ENCODE results near the gene FAM193B. TPM values are rescaled to one million over a fixed set of nuclear protein-coding genes. Genes with fewer than 3 reads are reported as not detected.

Gene FAM193B
- total RNA-seq, 1 experiment from 2014 or later, result 43.8 TPM

DNA sequence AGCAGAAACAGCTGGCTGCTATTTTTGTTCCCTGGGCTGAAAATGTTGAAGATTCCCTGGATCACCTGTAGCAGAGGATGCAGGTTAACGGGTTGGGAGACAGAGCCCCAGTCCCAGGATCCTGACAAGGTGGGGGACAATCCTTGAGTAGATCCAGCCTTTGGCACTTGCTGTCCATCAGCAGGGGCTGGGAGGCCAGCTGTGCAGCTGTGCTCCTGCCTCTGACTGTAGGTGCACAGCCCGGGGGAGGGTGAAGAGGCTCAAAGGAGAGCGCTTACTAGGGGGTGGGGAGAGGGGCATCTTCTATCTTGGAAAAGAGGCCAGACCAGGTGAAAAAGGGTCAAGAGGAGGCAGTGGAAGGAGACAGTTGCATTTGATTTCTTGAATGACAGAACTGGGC is 34.1 kb downstream of the FAM193B start:
- intact Hi-C loops (cut with micrococcal nuclease; ENCODE audit: unreplicated experiment), result no loop called here
- no TSS peak for BruUV-seq (replicated peaks)
- TF ChIP-seq, protein P1, sequence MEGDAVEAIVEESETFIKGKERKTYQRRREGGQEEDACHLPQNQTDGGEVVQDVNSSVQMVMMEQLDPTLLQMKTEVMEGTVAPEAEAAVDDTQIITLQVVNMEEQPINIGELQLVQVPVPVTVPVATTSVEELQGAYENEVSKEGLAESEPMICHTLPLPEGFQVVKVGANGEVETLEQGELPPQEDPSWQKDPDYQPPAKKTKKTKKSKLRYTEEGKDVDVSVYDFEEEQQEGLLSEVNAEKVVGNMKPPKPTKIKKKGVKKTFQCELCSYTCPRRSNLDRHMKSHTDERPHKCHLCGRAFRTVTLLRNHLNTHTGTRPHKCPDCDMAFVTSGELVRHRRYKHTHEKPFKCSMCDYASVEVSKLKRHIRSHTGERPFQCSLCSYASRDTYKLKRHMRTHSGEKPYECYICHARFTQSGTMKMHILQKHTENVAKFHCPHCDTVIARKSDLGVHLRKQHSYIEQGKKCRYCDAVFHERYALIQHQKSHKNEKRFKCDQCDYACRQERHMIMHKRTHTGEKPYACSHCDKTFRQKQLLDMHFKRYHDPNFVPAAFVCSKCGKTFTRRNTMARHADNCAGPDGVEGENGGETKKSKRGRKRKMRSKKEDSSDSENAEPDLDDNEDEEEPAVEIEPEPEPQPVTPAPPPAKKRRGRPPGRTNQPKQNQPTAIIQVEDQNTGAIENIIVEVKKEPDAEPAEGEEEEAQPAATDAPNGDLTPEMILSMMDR (conservative IDR thresholded peaks at IDR 0.05; ENCODE audit: low read depth, low read length), result no peak
- TF ChIP-seq EZH2 (IDR thresholded peaks at IDR 0.05; ENCODE audit: borderline replicate concordance, low read depth, low read length, poor library complexity, severe bottlenecking), result no peak
- peaks cover 24% of the 10 kb centered on the region for H3K36me3 ChIP-seq (ENCODE audit: insufficient read depth, low read length, poor library complexity, severe bottlenecking)
- POLR2A ChIA-PET (ENCODE audit: low non-redundant PET), result no interaction called here
- DNase-seq (ENCODE audit: low spot score), result no peak
- no peaks in the 10 kb centered on the region for H3K9me3 ChIP-seq (ENCODE audit: low read depth, low read length, poor library complexity, severe bottlenecking)
- H3K27me3 ChIP-seq (replicated peaks; ENCODE audit: insufficient read depth, low read depth, low read length, poor library complexity), result no peaks in the 10 kb centered on the region
- H3K4me3 ChIP-seq (ENCODE audit: low read depth, low read length, poor library complexity, severe bottlenecking), result no peak overlapping the region
- no peaks in the 10 kb centered on the region for H3K4me1 ChIP-seq (ENCODE audit: insufficient read depth, low read length, poor library complexity, severe bottlenecking)
- no peak overlapping the region for H3K27ac ChIP-seq (ENCODE audit: low read depth, low read length, poor library complexity, severe bottlenecking)
- CTCF ChIA-PET, result no interaction called here

DNA sequence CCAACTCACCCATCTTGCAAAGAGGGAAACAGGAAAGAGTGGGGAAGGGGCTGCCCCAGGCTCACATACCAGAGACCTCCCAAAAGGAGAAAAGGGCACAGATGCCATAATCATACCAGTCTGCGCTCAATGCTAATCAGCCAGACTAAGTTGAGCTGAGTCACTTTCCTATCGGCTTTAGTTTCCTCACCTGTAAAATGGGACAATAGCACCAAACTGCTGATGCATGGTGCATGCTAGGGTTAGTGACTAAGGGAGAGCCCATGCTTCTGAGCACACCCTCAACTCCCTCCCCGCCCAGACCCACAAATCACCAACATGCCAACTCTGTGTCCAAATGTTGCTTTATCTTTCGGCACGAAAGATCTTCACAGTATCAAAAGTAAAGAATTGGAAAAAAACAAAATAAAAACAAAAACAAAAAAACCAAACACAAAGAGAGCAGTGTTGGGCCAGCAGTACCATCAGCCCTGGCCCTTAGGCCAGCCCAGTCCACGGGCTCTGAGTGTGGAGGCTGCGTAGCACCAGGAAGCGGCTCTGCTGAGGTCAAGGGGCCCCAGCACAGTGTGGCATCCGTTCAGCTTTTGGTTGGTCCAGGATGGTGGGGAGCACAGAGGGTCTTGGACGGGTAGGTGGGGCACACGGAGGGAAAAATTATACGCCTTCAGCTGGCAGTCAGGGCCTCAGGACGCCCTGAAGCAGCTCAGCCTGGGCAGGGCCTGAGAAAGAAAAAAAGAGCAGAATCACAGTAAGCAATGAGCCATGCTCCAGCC is 34.7 kb downstream of the FAM193B start:
- Histone ChIP-seq H3K27me3 (replicated peaks; ENCODE audit: insufficient read depth, low read depth, low read length, poor library complexity) (no peaks in the 10 kb centered on the region), H3K4me1 (ENCODE audit: insufficient read depth, low read length, poor library complexity, severe bottlenecking) (no peaks in the 10 kb centered on the region), H3K27ac (ENCODE audit: low read depth, low read length, poor library complexity, severe bottlenecking) (no peak overlapping the region), H3K4me3 (ENCODE audit: low read depth, low read length, poor library complexity, severe bottlenecking) (no peak overlapping the region), H3K36me3 (ENCODE audit: insufficient read depth, low read length, poor library complexity, severe bottlenecking) (peaks cover 24% of the 10 kb centered on the region), H3K9me3 (ENCODE audit: low read depth, low read length, poor library complexity, severe bottlenecking) (no peaks in the 10 kb centered on the region)
- intact Hi-C loops (cut with micrococcal nuclease; ENCODE audit: unreplicated experiment), result no loop called here
- ChIA-PET POLR2A (ENCODE audit: low non-redundant PET) (no interaction called here), CTCF (no interaction called here)
- no TSS peak for BruUV-seq (replicated peaks)
- no peak for DNase-seq (ENCODE audit: low spot score)
- TF ChIP-seq, protein P1 (conservative IDR thresholded peaks at IDR 0.05; ENCODE audit: low read depth, low read length), result no peak
- no peak for TF ChIP-seq EZH2 (IDR thresholded peaks at IDR 0.05; ENCODE audit: borderline replicate concordance, low read depth, low read length, poor library complexity, severe bottlenecking)

DNA sequence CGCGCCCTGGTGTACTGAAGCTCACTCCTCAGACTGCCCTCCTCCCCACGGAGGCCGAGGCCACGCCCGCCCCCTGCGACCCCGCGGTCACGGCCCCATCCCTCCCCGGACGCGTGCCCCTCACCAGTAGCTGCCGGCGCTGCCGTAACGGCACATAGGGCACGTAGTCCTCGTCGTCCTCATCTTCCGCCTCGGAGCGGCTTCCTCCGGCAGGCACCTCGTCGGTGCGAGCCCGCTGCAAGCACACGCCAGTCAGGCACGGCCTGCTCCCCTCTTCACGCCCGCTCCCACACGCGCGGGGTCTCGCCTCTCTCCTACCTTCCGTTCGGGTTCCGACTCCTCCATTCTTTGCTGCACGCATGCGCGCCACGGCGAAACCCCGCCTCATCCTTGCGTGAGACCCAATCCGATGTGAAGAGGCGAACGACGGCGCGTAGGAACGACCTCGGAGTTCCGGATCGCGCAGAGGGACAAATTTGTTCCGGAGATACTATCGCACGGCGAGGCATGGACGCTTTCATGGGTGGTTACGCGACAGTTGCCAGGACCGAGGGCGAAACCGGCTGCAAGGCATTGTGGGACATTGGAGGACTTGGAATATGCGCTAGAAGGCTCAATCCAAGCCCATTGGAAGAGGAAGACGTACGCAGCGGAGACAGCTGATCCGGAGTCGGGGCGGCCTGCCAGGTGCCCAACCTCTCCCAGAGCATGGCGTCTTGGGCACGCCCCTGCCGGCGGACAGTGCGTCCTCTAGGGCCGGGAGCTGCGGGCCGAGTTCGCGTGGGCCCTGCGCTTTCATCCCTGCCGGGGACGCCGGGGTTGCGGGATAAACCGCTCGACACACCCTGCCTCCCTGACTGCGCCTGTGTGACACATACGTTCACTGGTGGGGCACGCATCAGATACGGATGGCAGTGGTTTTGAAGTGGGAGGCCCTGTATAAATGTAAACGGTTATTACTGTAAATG is 37.5 kb downstream of the FAM193B start, which contains the start of gene DDX41:
Gene DDX41, minus strand, starts transcription at position 361 of the 968 bp plus-strand sequence. Its CDS starts 16 bp downstream, at position 345.
- H3K27ac ChIP-seq (ENCODE audit: low read depth, low read length, poor library complexity, severe bottlenecking), result peak within 1 kb of the TSS; percentile 88
- H3K4me3 ChIP-seq (ENCODE audit: low read depth, low read length, poor library complexity, severe bottlenecking), result peak within 1 kb of the TSS; percentile 90
- H3K27me3 ChIP-seq (replicated peaks; ENCODE audit: insufficient read depth, low read depth, low read length, poor library complexity), result no peaks in the 10 kb centered on the region
- TF ChIP-seq EZH2 (IDR thresholded peaks at IDR 0.05; ENCODE audit: borderline replicate concordance, low read depth, low read length, poor library complexity, severe bottlenecking), result no peak
- TF ChIP-seq, protein P1 (conservative IDR thresholded peaks at IDR 0.05; ENCODE audit: low read depth, low read length), result no peak
- no peaks in the 10 kb centered on the region for H3K4me1 ChIP-seq (ENCODE audit: insufficient read depth, low read length, poor library complexity, severe bottlenecking)
- H3K36me3 ChIP-seq (ENCODE audit: insufficient read depth, low read length, poor library complexity, severe bottlenecking), result peaks cover 45% of the 10 kb centered on the region
- ChIA-PET CTCF (interaction anchor here (0.6 to 0.7 kb wide), 2 partner anchors 20 to 26 kb away, joined by 3 read pairs; partner anchors contain the start of gene PDLIM7), POLR2A (ENCODE audit: low non-redundant PET) (interaction anchor here (0.7 kb wide), 1 partner anchor 91 kb away, joined by 4 read pairs; no protein-coding TSS in a partner anchor)
- no TSS peak for BruUV-seq (replicated peaks)
- no peaks in the 10 kb centered on the region for H3K9me3 ChIP-seq (ENCODE audit: low read depth, low read length, poor library complexity, severe bottlenecking)
- intact Hi-C loops (cut with micrococcal nuclease; ENCODE audit: unreplicated experiment), result no loop called here
- peak; percentile 97 for DNase-seq (ENCODE audit: low spot score)
